ENCODE measurements around the gene RFX1.

Gene RFX1

DNA sequence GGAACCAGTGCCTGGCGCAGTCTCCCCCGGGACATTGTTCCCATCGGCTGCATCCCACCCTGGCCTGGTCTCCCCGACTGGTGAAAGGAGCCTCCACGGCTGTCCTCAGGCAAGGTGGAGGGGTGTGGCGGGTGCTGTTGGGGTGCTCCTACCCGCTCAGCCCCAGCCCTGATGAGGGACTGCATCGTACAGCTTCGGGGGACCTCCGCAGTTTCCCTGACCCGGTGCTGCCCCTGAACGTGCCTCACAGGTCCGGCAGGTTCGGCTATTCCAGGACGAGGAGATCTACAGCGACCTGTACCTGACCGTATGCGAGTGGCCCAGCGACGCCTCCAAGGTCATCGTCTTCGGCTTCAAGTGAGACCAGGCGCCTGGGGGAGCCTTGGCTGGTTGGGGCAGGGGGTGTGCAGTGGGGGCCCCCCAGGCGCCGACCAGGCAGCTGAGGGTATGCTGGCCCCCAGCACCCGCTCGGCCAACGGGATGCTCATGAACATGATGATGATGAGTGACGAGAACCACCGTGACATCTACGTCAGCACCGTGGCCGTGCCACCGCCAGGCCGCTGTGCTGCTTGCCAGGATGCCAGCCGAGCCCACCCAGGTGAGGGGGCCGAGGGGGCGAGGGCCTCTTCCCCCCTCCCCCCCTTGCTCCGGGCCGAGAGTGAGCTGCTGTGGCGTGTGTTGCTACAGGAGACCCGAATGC is 50.3 kb downstream of the RFX1 start (continued):
- TF ChIP-seq ZNF112 (tag by site-specific recombination; IDR thresholded peaks at IDR 0.05) (no peak), ZNF639 (tag by site-specific recombination; IDR thresholded peaks at IDR 0.05) (no peak), GLIS2 (tag by site-specific recombination; IDR thresholded peaks at IDR 0.05) (peak; percentile 34; the same call in 1 of the 2 replicates), ZBTB1 (tag by site-specific recombination; IDR thresholded peaks at IDR 0.05) (no peak)

DNA sequence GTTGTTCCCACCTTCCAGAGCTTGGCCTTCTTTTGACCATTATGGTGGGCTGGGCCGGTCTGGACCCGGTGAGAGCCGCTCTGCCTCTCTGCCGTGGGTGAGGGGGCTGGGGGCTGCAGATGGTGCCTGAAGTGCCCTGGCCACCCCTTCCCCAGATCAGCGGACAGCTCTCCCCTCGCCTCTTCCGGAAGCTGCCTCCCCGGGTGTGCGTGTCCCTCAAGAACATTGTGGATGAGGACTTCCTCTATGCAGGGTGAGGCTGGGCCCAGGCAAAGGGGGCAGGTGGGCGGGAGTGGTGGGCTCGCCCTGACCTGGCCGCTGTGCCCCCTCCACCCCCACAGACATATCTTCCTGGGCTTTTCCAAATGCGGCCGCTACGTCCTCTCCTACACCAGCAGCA is 51.9 kb downstream of the RFX1 start:
- CTCF ChIA-PET, result interaction anchor here (0.6 to 1.3 kb wide), 3 partner anchors 21 to 477 kb away, joined by 4 to 8 read pairs (median 5); no protein-coding TSS in a partner anchor
- Histone ChIP-seq H3K36me3 (ENCODE audit: control insufficient read depth in 2 of 2, insufficient read depth in 1 of 2, low read length in 2 of 2) (peaks cover 10 to 50% of the 10 kb centered on the region in 2 experiments), H3K4me3 (ENCODE audit: low read depth, low read length) (no peak overlapping the region), H3K9me3 (ENCODE audit: control insufficient read depth, insufficient read depth, low read depth, low read length) (no peaks in the 10 kb centered on the region), H3K4me1 (ENCODE audit: control insufficient read depth, insufficient read depth, low read length) (no peaks in the 10 kb centered on the region), H3K27ac (ENCODE audit: extremely low read depth, low read depth, low read length) (no peak overlapping the region)
- POLR2A ChIA-PET, result no interaction called here
- TF ChIP-seq ZNF133 (tag by site-specific recombination; IDR thresholded peaks at IDR 0.05) (no peak), EGR2 (tag by site-specific recombination; IDR thresholded peaks at IDR 0.05; ENCODE audit: low read depth) (peak; percentile 46; the same call in 1 of the 2 replicates)

DNA sequence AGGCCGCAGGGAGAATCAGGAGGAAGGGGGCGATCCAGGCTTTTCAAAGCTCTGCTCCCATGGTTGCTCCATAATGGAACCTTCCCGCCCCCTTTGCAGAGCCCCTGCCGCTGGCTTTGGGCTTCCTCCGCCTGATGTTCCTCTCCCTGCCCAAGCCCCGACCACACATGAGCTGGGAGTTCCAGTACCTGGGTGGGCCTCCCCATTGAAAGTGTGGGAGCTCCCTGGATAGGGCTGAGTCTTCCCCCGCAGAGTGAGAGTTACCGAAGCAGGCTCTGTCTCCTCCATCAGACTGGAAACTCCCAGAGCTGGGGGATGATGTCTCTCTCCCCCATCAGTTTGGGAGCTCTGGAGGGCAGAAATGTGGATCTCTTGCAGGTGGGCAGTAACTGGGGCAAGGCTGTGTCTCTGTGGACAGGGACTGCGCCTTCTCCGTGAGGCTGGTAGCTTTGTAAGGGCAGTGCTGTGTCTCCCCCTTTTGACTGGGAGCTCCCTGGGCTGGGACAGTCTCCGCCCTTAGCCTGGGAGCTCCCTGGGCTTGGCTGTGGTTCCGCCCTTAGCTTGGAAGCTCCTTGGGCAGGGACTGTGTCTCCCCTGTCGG is 53.1 kb downstream of the RFX1 start:
- H3K27ac ChIP-seq (ENCODE audit: extremely low read depth, low read depth, low read length), result peak overlapping the region; percentile 39; the same call in 1 of the 2 replicates
- no peaks in the 10 kb centered on the region for H3K9me3 ChIP-seq (ENCODE audit: control insufficient read depth, insufficient read depth, low read depth, low read length)
- CTCF ChIA-PET, result interaction anchor here (0.6 to 1.3 kb wide), 7 partner anchors 17 to 357 kb away, joined by 3 to 8 read pairs (median 3); partner anchors contain the start of gene MISP3
- no peaks in the 10 kb centered on the region for H3K4me1 ChIP-seq (ENCODE audit: control insufficient read depth, insufficient read depth, low read length)
- H3K4me3 ChIP-seq (ENCODE audit: low read depth, low read length), result peak overlapping the region; percentile 92
- TF ChIP-seq ZFHX2 (tag by site-specific recombination; conservative IDR thresholded peaks at IDR 0.05) (peak; percentile 20; the same call in 1 of the 2 replicates), GLIS1 (tag by site-specific recombination; IDR thresholded peaks at IDR 0.05) (peak; percentile 52), ZNF24 (tag by site-specific recombination; IDR thresholded peaks at IDR 0.05) (no peak), SP3 (tag by site-specific recombination; IDR thresholded peaks at IDR 0.05) (peak; percentile 36), ZNF341 (tag by site-specific recombination; IDR thresholded peaks at IDR 0.05; ENCODE audit: low read depth) (0 out of 2 replicates have a peak, but pooled peaks have one; percentile 24), ZNF335 (tag by site-specific recombination; conservative IDR thresholded peaks at IDR 0.05) (0 out of 2 replicates have a peak, but pooled peaks have one; percentile 39), SP2 (tag by site-specific recombination; IDR thresholded peaks at IDR 0.05) (peak; percentile 28; the same call in 1 of the 2 replicates), EGR2 (tag by site-specific recombination; IDR thresholded peaks at IDR 0.05; ENCODE audit: low read depth) (peak; percentile 26; the same call in 1 of the 2 replicates), PRDM10 (tag by site-specific recombination; IDR thresholded peaks at IDR 0.05) (peak; percentile 79), HOXC10 (CRISPR knock-in tag; IDR thresholded peaks at IDR 0.05) (no peak), GLIS2 (tag by site-specific recombination; IDR thresholded peaks at IDR 0.05) (peak; percentile 50), KLF17 (tag by site-specific recombination; IDR thresholded peaks at IDR 0.05) (no peak), KLF1 (tag by site-specific recombination; IDR thresholded peaks at IDR 0.05) (peak; percentile 87), ZBTB48 (tag by site-specific recombination; IDR thresholded peaks at IDR 0.05) (peak; percentile 77; the same call in 1 of the 2 replicates), ZNF660 (tag by site-specific recombination; IDR thresholded peaks at IDR 0.05) (no peak)
- TF ChIP-seq, protein P1, sequence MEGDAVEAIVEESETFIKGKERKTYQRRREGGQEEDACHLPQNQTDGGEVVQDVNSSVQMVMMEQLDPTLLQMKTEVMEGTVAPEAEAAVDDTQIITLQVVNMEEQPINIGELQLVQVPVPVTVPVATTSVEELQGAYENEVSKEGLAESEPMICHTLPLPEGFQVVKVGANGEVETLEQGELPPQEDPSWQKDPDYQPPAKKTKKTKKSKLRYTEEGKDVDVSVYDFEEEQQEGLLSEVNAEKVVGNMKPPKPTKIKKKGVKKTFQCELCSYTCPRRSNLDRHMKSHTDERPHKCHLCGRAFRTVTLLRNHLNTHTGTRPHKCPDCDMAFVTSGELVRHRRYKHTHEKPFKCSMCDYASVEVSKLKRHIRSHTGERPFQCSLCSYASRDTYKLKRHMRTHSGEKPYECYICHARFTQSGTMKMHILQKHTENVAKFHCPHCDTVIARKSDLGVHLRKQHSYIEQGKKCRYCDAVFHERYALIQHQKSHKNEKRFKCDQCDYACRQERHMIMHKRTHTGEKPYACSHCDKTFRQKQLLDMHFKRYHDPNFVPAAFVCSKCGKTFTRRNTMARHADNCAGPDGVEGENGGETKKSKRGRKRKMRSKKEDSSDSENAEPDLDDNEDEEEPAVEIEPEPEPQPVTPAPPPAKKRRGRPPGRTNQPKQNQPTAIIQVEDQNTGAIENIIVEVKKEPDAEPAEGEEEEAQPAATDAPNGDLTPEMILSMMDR (tag by site-specific recombination; IDR thresholded peaks at IDR 0.05), result peak; percentile 53
- TF ChIP-seq, protein P2, sequence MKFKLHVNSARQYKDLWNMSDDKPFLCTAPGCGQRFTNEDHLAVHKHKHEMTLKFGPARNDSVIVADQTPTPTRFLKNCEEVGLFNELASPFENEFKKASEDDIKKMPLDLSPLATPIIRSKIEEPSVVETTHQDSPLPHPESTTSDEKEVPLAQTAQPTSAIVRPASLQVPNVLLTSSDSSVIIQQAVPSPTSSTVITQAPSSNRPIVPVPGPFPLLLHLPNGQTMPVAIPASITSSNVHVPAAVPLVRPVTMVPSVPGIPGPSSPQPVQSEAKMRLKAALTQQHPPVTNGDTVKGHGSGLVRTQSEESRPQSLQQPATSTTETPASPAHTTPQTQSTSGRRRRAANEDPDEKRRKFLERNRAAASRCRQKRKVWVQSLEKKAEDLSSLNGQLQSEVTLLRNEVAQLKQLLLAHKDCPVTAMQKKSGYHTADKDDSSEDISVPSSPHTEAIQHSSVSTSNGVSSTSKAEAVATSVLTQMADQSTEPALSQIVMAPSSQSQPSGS (tag by site-specific recombination; IDR thresholded peaks at IDR 0.05; ENCODE audit: low read depth), result no peak
- POLR2A ChIA-PET, result interaction anchor here (0.5 to 1.8 kb wide), 8 partner anchors 9 to 221 kb away, joined by 3 to 5 read pairs (median 3); partner anchors contain the start of genes ASF1B and C19orf53
- H3K36me3 ChIP-seq (ENCODE audit: control insufficient read depth in 2 of 2, insufficient read depth in 1 of 2, low read length in 2 of 2), result peaks cover 10 to 40% of the 10 kb centered on the region in 2 experiments
